Stomach (tissue), 9 donors: ENCODE data around the gene LRMDA. TPM values are rescaled to one million over a fixed set of nuclear protein-coding genes. Genes with fewer than 3 reads are reported as not detected.

Experiments
- DNase-seq, 2 donors: peaks; one replicate each; pipeline versions ENCODE4 v3.0.0 to v3.0.0-alpha.2; 2013 to 2019
- H3K27ac ChIP-seq, 5 donors: fragments of 200-600 bp in 4 of 5; sonication (generic) in 4 of 5; one replicate each; pipeline ENCODE4 v1.5.1; 2013 to 2019; ENCODE audit warnings: mild to moderate bottlenecking in 1 of 5, moderate library complexity in 1 of 5
- H3K27me3 ChIP-seq, 3 donors: fragments of 200-600 bp; sonication (generic); one replicate each; pipeline ENCODE4 v1.5.1; 2017 to 2019; ENCODE audit warnings: mixed run types in 1 of 3
- H3K36me3 ChIP-seq, 4 donors: fragments of 200-600 bp; sonication (generic); 1 replicate in 3 of 4; 2 replicates in 1 of 4; pipeline ENCODE4 v1.5.1; 2016 to 2019
- H3K4me1 ChIP-seq, 4 donors: fragments of 200-600 bp; sonication (generic); one replicate each; pipeline ENCODE4 v1.5.1; 2016 to 2019
- H3K4me3 ChIP-seq, 4 donors: fragments of 200-600 bp; sonication (generic) in 3 of 4; one replicate each; pipeline ENCODE4 v1.5.1; 2016 to 2019; ENCODE audit warnings: mild to moderate bottlenecking in 1 of 4
- H3K9me3 ChIP-seq, 4 donors: fragments of 200-600 bp; sonication (generic); one replicate each; pipeline ENCODE4 v1.5.1; 2016 to 2019
- EP300 ChIP-seq: sonication (generic); formaldehyde crosslinking; IDR thresholded peaks from one replicate; pipeline ENCODE4 v1.6.1; 2017; ENCODE audit warnings: antibody characterized with exemption
- POLR2A ChIP-seq, 4 donors: fragments of 450-650 bp; IDR thresholded peaks; one replicate each; pipeline ENCODE4 v1.6.1; 2016; ENCODE audit warnings: antibody characterized with exemption in 4 of 4, control low read depth in 2 of 4, mild to moderate bottlenecking in 1 of 4, moderate library complexity in 1 of 4
- POLR2AphosphoS5 ChIP-seq, 3 donors: sonication (generic); formaldehyde crosslinking; IDR thresholded peaks; one replicate each; pipeline ENCODE4 v1.6.1; 2016; ENCODE audit warnings: antibody characterized with exemption in 3 of 3
- WGBS, 5 donors: extraction: QIAGEN DNeasy Blood & Tissue Kit in 3 of 5; methylation state at CpG; one replicate each; pipeline versions ENCODE4 v1.1.5 to v1.1.7; 2013 to 2018; 5-methylcytosine and 5-hydroxymethylcytosine counted together
- intact Hi-C: fragments of 100-400 bp; cut with DNase I; formaldehyde crosslinking; loops from one replicate; pipeline ENCODE4 v1.15.1; 2023; ENCODE audit warnings: low total_unique reads
- polyA plus RNA-seq, 3 donors: library from polyadenylated mRNA; stranded (reverse); fragments of 200-250 nt; gene quantifications; one replicate each; pipeline ENCODE4 v1.2.3, GENCODE V29; 2013
- total RNA-seq, 5 donors: library from RNA; depleted of rRNA; stranded (reverse); fragments of >200 nt; gene quantifications; one replicate each; pipeline versions ENCODE4 v1.1.0 to v1.2.3, GENCODE V29; 2014 to 2016
- TF ChIP-seq, protein P1 (sequence below), 7 experiments: fragments of 450-650 bp in 4 of 7; fragments of 200-600 bp in 3 of 7; sonication (generic) in 3 of 7; IDR thresholded peaks; one replicate each; pipeline ENCODE4 v1.5.1; 2016 to 2019; ENCODE audit warnings: antibody characterized with exemption in 7 of 7, control low read depth in 2 of 7, mild to moderate bottlenecking in 1 of 7
- donor health status: healthy with polysubstance abuse.
- donor health status: Bipolar disorder and iron deficiency.
- donor health status: healthy.

LRMDA gene
- total and polyA plus RNA-seq, 8 donors: 1.3 to 30.2 (median 13.6) TPM; not detected in 1

- WGBS, 5 donors: 70 to 89% (median 82%) methylated on average over 2 of the region's 2 CpGs
- H3K27me3 ChIP-seq: no peaks in the 10 kb centered on the region
- peaks cover 8 to 36% (median 21%) of the 10 kb centered on the region in 4 donors for H3K4me1 ChIP-seq
- no peaks in the 10 kb centered on the region for H3K9me3 ChIP-seq
- intact Hi-C loops: no loop called here
- no peaks in the 10 kb centered on the region for H3K36me3 ChIP-seq
- H3K4me3 ChIP-seq: no peak overlapping the region
- H3K27ac ChIP-seq: no peak overlapping the region
- TF ChIP-seq, protein P1, sequence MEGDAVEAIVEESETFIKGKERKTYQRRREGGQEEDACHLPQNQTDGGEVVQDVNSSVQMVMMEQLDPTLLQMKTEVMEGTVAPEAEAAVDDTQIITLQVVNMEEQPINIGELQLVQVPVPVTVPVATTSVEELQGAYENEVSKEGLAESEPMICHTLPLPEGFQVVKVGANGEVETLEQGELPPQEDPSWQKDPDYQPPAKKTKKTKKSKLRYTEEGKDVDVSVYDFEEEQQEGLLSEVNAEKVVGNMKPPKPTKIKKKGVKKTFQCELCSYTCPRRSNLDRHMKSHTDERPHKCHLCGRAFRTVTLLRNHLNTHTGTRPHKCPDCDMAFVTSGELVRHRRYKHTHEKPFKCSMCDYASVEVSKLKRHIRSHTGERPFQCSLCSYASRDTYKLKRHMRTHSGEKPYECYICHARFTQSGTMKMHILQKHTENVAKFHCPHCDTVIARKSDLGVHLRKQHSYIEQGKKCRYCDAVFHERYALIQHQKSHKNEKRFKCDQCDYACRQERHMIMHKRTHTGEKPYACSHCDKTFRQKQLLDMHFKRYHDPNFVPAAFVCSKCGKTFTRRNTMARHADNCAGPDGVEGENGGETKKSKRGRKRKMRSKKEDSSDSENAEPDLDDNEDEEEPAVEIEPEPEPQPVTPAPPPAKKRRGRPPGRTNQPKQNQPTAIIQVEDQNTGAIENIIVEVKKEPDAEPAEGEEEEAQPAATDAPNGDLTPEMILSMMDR (IDR thresholded peaks at IDR 0.05): no peak
- TF ChIP-seq EP300 (no peak), POLR2A (IDR thresholded peaks at IDR 0.05) (no peak), POLR2AphosphoS5 (IDR thresholded peaks at IDR 0.05) (no peak)
- DNase-seq: peak in 1 of 2 donors; percentile 56
These were observed 220.0 kb downstream of the LRMDA start for GRCh38 chr10:75651417-75651816.

- Histone ChIP-seq H3K27ac (no peak overlapping the region), H3K36me3 (no peaks in the 10 kb centered on the region), H3K4me3 (no peak overlapping the region), H3K4me1 (peaks cover 8 to 36% (median 22%) of the 10 kb centered on the region in 4 donors), H3K9me3 (no peaks in the 10 kb centered on the region), H3K27me3 (no peaks in the 10 kb centered on the region)
- 70 to 94% (median 84%) methylated on average over 5 of the region's 5 CpGs for WGBS, 5 donors
- TF ChIP-seq, protein P1 (IDR thresholded peaks at IDR 0.05): no peak
- TF ChIP-seq POLR2A (IDR thresholded peaks at IDR 0.05) (no peak), EP300 (no peak), POLR2AphosphoS5 (IDR thresholded peaks at IDR 0.05) (no peak)
- DNase-seq: peak in 1 of 2 donors; percentile 23
- intact Hi-C loops: no loop called here
These were observed 220.8 kb downstream of the LRMDA start for GRCh38 chr10:75652146-75652740.

- H3K27ac ChIP-seq: no peak overlapping the region
- H3K4me3 ChIP-seq: no peak overlapping the region
- H3K36me3 ChIP-seq: no peaks in the 10 kb centered on the region
- 87 to 94% (median 91%) methylated on average over 8 of the region's 8 CpGs for WGBS, 5 donors
- H3K4me1 ChIP-seq: peaks cover 8 to 33% (median 21%) of the 10 kb centered on the region in 4 donors
- DNase-seq: no peak
- no peak for TF ChIP-seq EP300
- TF ChIP-seq POLR2AphosphoS5 (IDR thresholded peaks at IDR 0.05): no peak
- TF ChIP-seq, protein P1 (IDR thresholded peaks at IDR 0.05): no peak
- no peak for TF ChIP-seq POLR2A (IDR thresholded peaks at IDR 0.05)
- no peaks in the 10 kb centered on the region for H3K9me3 ChIP-seq
- no peaks in the 10 kb centered on the region for H3K27me3 ChIP-seq
- intact Hi-C loops: no loop called here
These were observed 222.3 kb downstream of the LRMDA start for GRCh38 chr10:75653761-75654160.

GRCh38 chr10:75654171-75654771 is 222.8 kb downstream of the LRMDA start:
- Histone ChIP-seq H3K4me3 (no peak overlapping the region), H3K9me3 (no peaks in the 10 kb centered on the region), H3K36me3 (no peaks in the 10 kb centered on the region), H3K27me3 (no peaks in the 10 kb centered on the region), H3K27ac (peak overlapping the region in 1 of 5 donors; percentile 28), H3K4me1 (peaks cover 8 to 31% (median 19%) of the 10 kb centered on the region in 4 donors)
- TF ChIP-seq EP300 (no peak), POLR2A (IDR thresholded peaks at IDR 0.05) (no peak), POLR2AphosphoS5 (IDR thresholded peaks at IDR 0.05) (no peak)
- TF ChIP-seq, protein P1 (IDR thresholded peaks at IDR 0.05): no peak
- no peak for DNase-seq
- intact Hi-C loops: no loop called here
- 77 to 83% (median 81%) methylated on average over 1 of the region's 1 CpG for WGBS, 5 donors
